GM21367 (cell line): ENCODE measurements around the gene PLXNC1.

ENCODE experiments used
- ATAC-seq: cut with Tn5 transposase; IDR thresholded peaks from one replicate; pipeline ENCODE4 v1.9.1; 2021; ENCODE audit not compliant: unreplicated experiment

PLXNC1 gene

GRCh38 chr12:94262228-94263010, 114.0 kb downstream of the PLXNC1 start:
- ATAC-seq: peak; percentile 59

DNA sequence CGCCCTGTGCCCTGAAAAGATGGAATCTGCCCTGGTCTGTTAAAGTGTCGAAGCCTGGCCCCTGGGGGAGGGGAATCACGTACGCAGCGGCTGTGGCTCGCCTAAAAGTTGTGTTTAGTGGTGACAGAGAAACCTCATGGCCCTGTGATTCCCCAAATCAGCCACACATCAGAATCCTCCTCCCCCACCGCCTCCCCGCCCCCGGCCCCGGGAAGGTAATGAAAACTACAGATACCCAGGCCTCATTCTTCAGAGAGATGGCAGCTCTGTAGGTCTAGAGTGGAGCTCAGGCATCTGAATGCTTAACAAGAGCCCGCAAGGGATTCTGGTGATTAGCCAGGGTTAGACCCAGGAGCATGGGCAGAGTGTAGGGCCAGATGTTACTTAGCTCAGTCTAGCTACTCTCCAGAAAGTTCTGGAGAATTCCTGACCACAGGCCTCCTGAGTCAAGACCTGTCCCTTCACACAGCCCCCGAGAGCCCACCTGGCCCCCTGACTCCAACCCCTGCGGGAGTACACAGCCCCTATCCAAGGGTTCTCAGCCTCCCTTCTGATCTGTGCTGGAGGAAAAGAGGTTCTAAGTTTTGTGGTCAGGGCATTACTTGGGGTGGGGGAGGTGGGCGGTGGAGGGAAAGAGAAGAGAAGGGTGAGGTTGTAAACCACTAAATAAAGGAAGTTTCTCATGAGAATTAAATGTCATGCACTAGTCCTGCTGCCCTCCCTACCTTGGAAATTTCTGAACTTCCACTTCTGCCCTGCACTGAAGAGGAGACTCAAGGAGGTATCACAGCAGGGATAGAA, 114.8 kb downstream of the PLXNC1 start:
- ATAC-seq: peak; percentile 37

- no peak for ATAC-seq
Measured at GRCh38 chr12:94263905-94264561, 115.7 kb downstream of the PLXNC1 start.

GRCh38 chr12:94264736-94265485, 116.5 kb downstream of the PLXNC1 start:
- ATAC-seq: no peak

GRCh38 chr12:94265539-94265938, 117.2 kb downstream of the PLXNC1 start:
- no peak for ATAC-seq

DNA sequence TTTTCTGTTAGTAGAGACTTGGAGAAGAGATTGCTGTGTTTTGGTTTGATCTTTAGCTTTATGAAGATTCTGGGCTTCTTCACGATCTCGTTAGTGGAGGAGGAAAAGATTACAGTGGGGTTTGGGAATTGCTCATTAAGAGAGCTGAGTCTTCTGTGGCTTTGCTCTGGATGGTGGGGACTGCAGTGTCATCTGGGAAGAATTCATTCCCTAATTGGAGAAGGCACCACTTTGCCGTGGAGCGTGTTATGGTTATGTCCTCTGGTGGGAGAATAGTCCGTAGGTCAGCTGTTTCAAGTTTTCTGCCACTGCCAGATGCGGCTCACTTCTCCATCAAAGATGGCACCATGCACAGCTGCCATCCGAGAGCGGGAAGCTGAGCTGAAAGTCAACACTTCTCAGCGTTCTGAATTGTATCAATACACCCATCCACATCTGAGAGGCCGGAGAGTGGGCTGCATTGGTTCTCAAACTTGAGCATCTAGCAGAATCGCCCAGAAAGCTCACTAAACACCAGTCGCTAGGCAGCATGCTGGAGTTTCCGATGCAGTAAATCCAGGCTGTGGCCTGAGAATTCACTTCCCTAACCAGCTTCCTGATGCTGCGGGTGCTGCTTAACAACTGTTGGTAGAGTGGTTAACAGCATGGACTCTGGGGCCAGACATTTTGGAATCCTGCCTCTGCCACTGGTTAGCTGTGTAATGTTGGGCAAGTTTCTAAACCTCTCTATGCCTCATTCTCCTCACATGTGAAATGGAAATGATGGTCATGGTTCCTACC, 117.8 kb downstream of the PLXNC1 start:
- no peak for ATAC-seq

GRCh38 chr12:94266796-94267536, 118.6 kb downstream of the PLXNC1 start:
- ATAC-seq: no peak

- ATAC-seq: no peak
Measured at GRCh38 chr12:94267537-94267872, 119.1 kb downstream of the PLXNC1 start.

DNA sequence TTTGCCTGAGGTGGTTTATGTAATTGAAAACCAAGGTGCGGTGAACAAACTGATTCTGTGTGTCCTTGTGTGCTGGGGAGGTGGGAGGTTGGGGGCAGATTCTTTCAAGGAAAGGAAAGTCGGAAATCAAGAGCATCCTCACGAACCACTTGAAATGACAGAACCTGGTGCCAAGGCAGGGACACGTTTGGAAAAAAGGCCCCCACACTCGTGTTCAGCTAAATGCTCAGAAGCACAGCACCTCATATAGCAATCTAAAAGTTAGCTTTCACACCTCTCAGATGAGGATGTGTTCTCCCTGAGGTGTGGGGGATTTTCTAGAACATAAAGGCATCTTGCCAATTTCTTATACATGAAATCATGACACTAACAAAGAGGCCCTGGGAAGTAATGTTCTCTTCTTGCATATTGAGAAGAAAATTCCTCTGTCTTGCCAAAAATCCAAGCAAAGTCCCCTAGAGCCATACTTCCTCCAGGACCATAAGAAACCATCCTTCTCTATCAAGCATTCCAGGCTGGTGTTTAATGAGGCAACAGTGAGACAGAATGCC, 119.6 kb downstream of the PLXNC1 start:
- no peak for ATAC-seq

GRCh38 chr12:94269316-94269999, 121.1 kb downstream of the PLXNC1 start:
- ATAC-seq: no peak

DNA sequence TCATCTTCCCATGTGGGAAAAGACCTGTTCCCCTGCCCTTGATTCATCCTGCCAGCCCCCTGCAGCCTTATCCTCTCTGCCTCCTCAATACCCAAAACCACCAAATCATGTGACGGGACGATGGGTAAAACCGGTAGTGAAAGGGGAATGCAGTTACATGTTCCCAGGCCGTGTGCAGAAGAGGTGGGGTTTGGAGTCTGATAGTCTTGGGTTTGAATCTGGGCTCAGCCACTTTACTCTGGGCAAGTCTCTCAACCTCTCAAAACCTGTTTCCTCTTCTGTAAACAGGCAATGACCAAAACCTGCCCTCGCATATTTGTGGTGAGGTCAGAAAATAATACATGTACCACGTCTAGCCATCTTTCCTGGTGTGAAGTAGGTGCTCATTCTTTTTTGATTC, 123.0 kb downstream of the PLXNC1 start:
- ATAC-seq: no peak

DNA sequence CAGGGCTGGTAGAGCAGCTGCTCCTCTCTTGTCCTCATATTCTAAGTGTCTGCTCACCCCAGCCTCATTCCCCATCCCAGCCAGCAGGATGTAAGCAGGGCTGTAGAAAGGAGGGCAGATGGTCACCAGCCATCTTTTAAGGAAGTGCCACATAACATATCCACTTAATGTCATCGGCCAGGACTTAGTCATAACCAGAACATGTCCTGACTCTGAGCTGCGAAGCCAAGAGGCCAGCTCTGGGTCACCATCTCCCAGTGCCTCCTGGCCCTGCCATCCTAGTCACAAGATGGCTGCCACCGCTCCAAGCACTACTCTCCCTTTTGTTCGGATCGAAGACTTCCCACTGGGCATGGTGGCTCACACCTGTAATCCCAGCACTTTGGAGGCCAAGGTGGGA, 123.9 kb downstream of the PLXNC1 start:
- no peak for ATAC-seq

GRCh38 chr12:94273272-94273671, 124.9 kb downstream of the PLXNC1 start:
- no peak for ATAC-seq

DNA sequence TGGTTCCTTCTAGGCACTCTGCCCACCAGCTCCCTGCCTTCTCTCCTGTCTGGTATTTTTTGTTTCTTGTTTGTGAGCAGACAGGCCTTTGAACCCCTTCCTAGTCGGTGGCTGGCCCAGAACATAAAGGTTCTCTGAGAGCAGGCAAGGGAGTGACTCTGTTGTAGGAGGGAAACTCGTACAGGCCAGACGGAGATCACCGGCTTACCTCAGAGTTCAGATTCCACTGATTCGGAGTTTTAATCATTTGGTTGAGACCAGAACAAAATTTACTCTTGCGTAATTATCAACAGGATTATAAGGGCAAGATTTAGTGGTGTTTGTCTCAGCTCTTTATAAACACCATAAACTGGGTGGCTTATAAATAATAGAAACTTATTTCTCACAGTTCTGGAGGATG, 128.3 kb downstream of the PLXNC1 start:
- no peak for ATAC-seq

GRCh38 chr12:94277426-94278000, 129.1 kb downstream of the PLXNC1 start:
- ATAC-seq: no peak

DNA sequence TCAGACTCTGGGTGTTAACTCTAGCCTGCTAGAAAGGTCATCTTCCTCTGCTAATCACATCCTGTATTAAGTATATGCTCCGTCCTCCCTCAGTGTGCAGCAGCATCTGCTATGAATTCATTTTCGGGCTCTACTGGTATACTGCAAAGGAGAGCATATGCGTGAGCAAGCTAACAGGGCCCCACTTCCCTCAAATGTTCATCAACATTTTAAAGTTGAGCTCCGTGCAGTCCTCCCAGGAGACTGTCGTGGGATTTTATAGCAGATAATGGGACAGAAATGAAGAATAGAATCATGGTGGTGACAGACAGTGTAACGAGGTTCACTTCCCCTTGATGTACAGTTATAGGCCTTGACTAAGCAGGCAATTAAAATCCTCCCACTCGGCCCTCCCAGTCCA, 131.7 kb downstream of the PLXNC1 start:
- no peak for ATAC-seq

DNA sequence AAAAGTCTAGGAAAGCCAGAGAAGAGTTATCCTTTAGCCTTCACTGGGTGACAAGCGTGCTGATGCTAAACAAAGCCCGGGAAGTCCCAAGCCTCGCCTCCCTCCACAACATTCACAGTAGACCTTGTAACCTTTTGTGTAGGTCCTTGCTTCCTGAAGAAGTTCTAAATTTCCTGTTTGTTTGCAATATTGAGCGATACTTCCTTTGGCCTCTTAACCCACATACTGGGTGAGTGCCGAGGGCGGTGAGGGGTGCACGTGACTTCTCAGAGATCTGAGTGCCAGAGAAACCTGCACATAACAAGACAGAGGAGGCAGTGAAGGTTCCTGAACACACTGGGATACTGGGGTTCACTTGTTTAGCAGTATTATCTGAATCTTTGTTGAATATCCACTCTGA, 134.3 kb downstream of the PLXNC1 start:
- ATAC-seq: no peak

GRCh38 chr12:94284046-94284445, 135.7 kb downstream of the PLXNC1 start:
- no peak for ATAC-seq

DNA sequence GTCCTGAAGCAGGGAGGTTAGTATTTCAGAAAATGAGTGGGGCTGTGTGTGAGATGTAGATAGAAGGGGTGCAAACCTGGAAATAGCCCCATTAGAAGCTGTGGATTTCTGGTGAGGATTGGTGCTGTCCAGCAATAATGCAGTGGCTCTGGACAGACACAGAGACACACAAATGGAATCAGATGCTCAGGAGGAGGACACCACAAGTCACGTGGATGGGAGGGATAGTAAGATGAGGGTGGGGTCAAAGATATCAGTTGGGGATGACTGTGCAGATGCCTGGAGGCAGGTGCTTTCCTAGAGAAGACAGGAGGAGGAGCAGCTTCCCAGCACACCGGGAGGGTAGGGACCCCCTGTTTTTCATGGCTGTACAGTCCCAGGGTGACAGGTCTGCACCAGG, 136.5 kb downstream of the PLXNC1 start:
- no peak for ATAC-seq
